Measurements from ENCODE around the gene ZGPAT. TPM values are rescaled to one million over a fixed set of nuclear protein-coding genes. Genes with fewer than 3 reads are reported as not detected.

ZGPAT gene
- total RNA-seq, 1 donor from 2014 or later: 19.2 TPM

GRCh38 chr20:63733117-63733516, 25.3 kb downstream of the ZGPAT start:
- Mint-ChIP-seq H3K27me3 (ENCODE audit: low read depth) (no peaks in the 10 kb centered on the region), H3K27ac (ENCODE audit: unreplicated experiment) (no peak overlapping the region), H3K36me3 (ENCODE audit: low read depth) (peaks cover 5% of the 10 kb centered on the region), H3K4me1 (ENCODE audit: low read depth) (peaks cover 3% of the 10 kb centered on the region), H3K9me3 (ENCODE audit: low read depth) (no peaks in the 10 kb centered on the region), H3K4me3 (ENCODE audit: unreplicated experiment) (no peak overlapping the region)
- peak; percentile 72 for DNase-seq (ENCODE audit: low spot score)
- no peak for TF ChIP-seq CTCF (IDR thresholded peaks at IDR 0.05)

- no peak overlapping the region for H3K4me3 Mint-ChIP-seq (ENCODE audit: unreplicated experiment)
- no peak for TF ChIP-seq CTCF (IDR thresholded peaks at IDR 0.05)
- H3K4me1 Mint-ChIP-seq (ENCODE audit: low read depth): peaks cover 3% of the 10 kb centered on the region
- H3K36me3 Mint-ChIP-seq (ENCODE audit: low read depth): peaks cover 5% of the 10 kb centered on the region
- no peak overlapping the region for H3K27ac Mint-ChIP-seq (ENCODE audit: unreplicated experiment)
- peak; percentile 74 for DNase-seq (ENCODE audit: low spot score)
- no peaks in the 10 kb centered on the region for H3K9me3 Mint-ChIP-seq (ENCODE audit: low read depth)
- no peaks in the 10 kb centered on the region for H3K27me3 Mint-ChIP-seq (ENCODE audit: low read depth)
Observed at GRCh38 chr20:63733579-63734081, 25.8 kb downstream of the ZGPAT start.

GRCh38 chr20:63734111-63734945, 26.5 kb downstream of the ZGPAT start:
- Mint-ChIP-seq H3K4me3 (ENCODE audit: unreplicated experiment) (no peak overlapping the region), H3K27me3 (ENCODE audit: low read depth) (no peaks in the 10 kb centered on the region), H3K36me3 (ENCODE audit: low read depth) (peaks cover 5% of the 10 kb centered on the region), H3K9me3 (ENCODE audit: low read depth) (no peaks in the 10 kb centered on the region), H3K4me1 (ENCODE audit: low read depth) (peaks cover 3% of the 10 kb centered on the region), H3K27ac (ENCODE audit: unreplicated experiment) (no peak overlapping the region)
- peak; percentile 93 for DNase-seq (ENCODE audit: low spot score)
- TF ChIP-seq CTCF (IDR thresholded peaks at IDR 0.05): no peak

GRCh38 chr20:63734946-63735858, 27.4 kb downstream of the ZGPAT start:
- DNase-seq (ENCODE audit: low spot score): peak; percentile 89
- Mint-ChIP-seq H3K9me3 (ENCODE audit: low read depth) (no peaks in the 10 kb centered on the region), H3K36me3 (ENCODE audit: low read depth) (peaks cover 4% of the 10 kb centered on the region), H3K27me3 (ENCODE audit: low read depth) (no peaks in the 10 kb centered on the region), H3K4me3 (ENCODE audit: unreplicated experiment) (no peak overlapping the region), H3K27ac (ENCODE audit: unreplicated experiment) (no peak overlapping the region), H3K4me1 (ENCODE audit: low read depth) (peaks cover 3% of the 10 kb centered on the region)
- TF ChIP-seq CTCF (IDR thresholded peaks at IDR 0.05): no peak

Data from chondrocyte (in vitro differentiated cells).